GM12878 (cell line): ENCODE results near the gene SPAG16. TPM values are rescaled to one million over a fixed set of nuclear protein-coding genes. Genes with fewer than 3 reads are reported as not detected.

Experiments used
- ATAC-seq: fragments of 200-7000 bp; cut with Tn5 transposase; 3 replicates; pipeline ENCODE4 v1.9.1; 2020; ENCODE audit warnings: mild to moderate bottlenecking, moderate library complexity
- BruUV-seq: library from RNA; stranded (reverse); fragments of 400-500 nt; replicated peaks from 2 replicates; lab custom pipeline; 2021; lab: Mats Ljungman, UMichigan
- CTCF ChIA-PET: fragments of 300-600 bp; sonication (Branson Sonifier 250); formaldehyde crosslinking; extraction: SDS; loops from one replicate; lab custom pipeline; 2021; ENCODE audit warnings: inconsistent platforms; lab: Yijun Ruan, JAX
- POLR2A ChIA-PET: fragments of 350-600 bp; formaldehyde crosslinking; extraction: SDS; loops from one replicate; lab custom pipeline; 2021; ENCODE audit warnings: inconsistent platforms; lab: Charles Lee
- RAD21 ChIA-PET: fragments of 300-600 bp; sonication (Branson Sonifier 250); formaldehyde crosslinking; loops from one replicate; lab custom pipeline; 2023; ENCODE audit warnings: antibody characterized with exemption; ENCODE audit not compliant: unreplicated experiment; lab: Charles Lee
- SMC1A ChIA-PET: fragments of 300-600 bp; sonication (Branson Sonifier 250); formaldehyde crosslinking; loops from one replicate; lab custom pipeline; 2023; ENCODE audit not compliant: unreplicated experiment, uncharacterized antibody; lab: Charles Lee
- DNase-seq: peaks from one replicate; pipeline ENCODE4 v3.0.0-alpha.2; 2011; ENCODE audit warnings: low read depth, low spot score
- FAIRE-seq: peaks from 3 replicates; lab custom pipeline; 2011; peaks lifted over from hg19 to GRCh38; lab: Jason Lieb, UNC
- H2AFZ ChIP-seq: 2 replicates; pipeline ENCODE4 v1.6.0; 2011; ENCODE audit warnings: low read depth, low read length, control low read depth; ENCODE audit not compliant: control insufficient read depth
- H3K27ac ChIP-seq: 2 replicates; pipeline ENCODE4 v1.5.1; 2011; ENCODE audit warnings: control low read depth; ENCODE audit not compliant: control insufficient read depth, insufficient read depth
- H3K27me3 ChIP-seq, 2 experiments: replicated peaks in 1 of 2; 2 replicates each; pipeline versions ENCODE4 v1.6.0 to v1.6.1; 2011; ENCODE audit warnings: low read length in 1 of 2; ENCODE audit not compliant: control insufficient read depth in 2 of 2, insufficient read depth in 2 of 2
- H3K36me3 ChIP-seq, 2 experiments: 2 replicates each; pipeline ENCODE4 v1.5.1; 2011; ENCODE audit warnings: low read length in 1 of 2; ENCODE audit not compliant: control insufficient read depth in 2 of 2, insufficient read depth in 2 of 2
- H3K4me1 ChIP-seq: 2 replicates; pipeline ENCODE4 v1.6.1; 2011; ENCODE audit warnings: mild to moderate bottlenecking, low read length, moderate library complexity, mixed read lengths; ENCODE audit not compliant: control insufficient read depth, insufficient read depth
- H3K4me2 ChIP-seq: 2 replicates; pipeline ENCODE4 v1.6.0; 2011; ENCODE audit warnings: control low read depth; ENCODE audit not compliant: control insufficient read depth, insufficient read depth
- H3K4me3 ChIP-seq: fragments of 200-600 bp; sonication (generic); 2 replicates; pipeline ENCODE4 v1.5.1; 2016
- H3K79me2 ChIP-seq: 2 replicates; pipeline ENCODE4 v1.6.0; 2011; ENCODE audit warnings: low read length; ENCODE audit not compliant: control insufficient read depth, insufficient read depth
- H3K9ac ChIP-seq: 2 replicates; pipeline ENCODE4 v1.8.0; 2011; ENCODE audit warnings: low read length, control low read depth, mixed read lengths; ENCODE audit not compliant: control insufficient read depth, insufficient read depth
- H3K9me3 ChIP-seq: replicated peaks from 3 replicates; pipeline ENCODE4 v1.5.1; 2011; ENCODE audit warnings: mild to moderate bottlenecking, low read length; ENCODE audit not compliant: control insufficient read depth, insufficient read depth
- H4K20me1 ChIP-seq: 2 replicates; pipeline ENCODE4 v1.6.0; 2011; ENCODE audit not compliant: control insufficient read depth, insufficient read depth
- CBFB ChIP-seq: IDR thresholded peaks from 2 replicates; pipeline ENCODE4 v1.6.1; 2016; ENCODE audit warnings: antibody characterized with exemption, low read depth
- CHD4 ChIP-seq: fragments of 200-600 bp; sonication (generic); IDR thresholded peaks from 2 replicates; pipeline ENCODE4 v1.6.1; 2016; ENCODE audit warnings: mild to moderate bottlenecking
- EED ChIP-seq: sonication (generic); IDR thresholded peaks from 2 replicates; pipeline ENCODE4 v1.6.1; 2016; ENCODE audit warnings: antibody characterized with exemption, low read depth
- EGR1 ChIP-seq, 2 experiments: IDR thresholded peaks; 1 replicate in 1 of 2; 2 replicates in 1 of 2; pipeline ENCODE4 v1.6.1; 2011 to 2012; ENCODE audit warnings: low read depth in 2 of 2, low read length in 2 of 2, borderline replicate concordance in 1 of 2, mild to moderate bottlenecking in 1 of 2, moderate library complexity in 1 of 2
- KAT2A ChIP-seq: conservative IDR thresholded peaks from 2 replicates; pipeline ENCODE4 v1.6.1; 2011; ENCODE audit warnings: low read depth, low read length; ENCODE audit not compliant: control insufficient read depth
- MXI1 ChIP-seq: fragments of 150-350 bp; IDR thresholded peaks from 2 replicates; pipeline ENCODE4 v1.6.1; 2011; ENCODE audit warnings: low read depth, mild to moderate bottlenecking, inconsistent platforms, low read length, improper control_type of control experiment
- NR2C1 ChIP-seq: fragments of 450-650 bp; IDR thresholded peaks from 2 replicates; pipeline ENCODE4 v1.6.1; 2017; ENCODE audit warnings: antibody characterized with exemption, mild to moderate bottlenecking, moderate library complexity
- TCF3 ChIP-seq: IDR thresholded peaks from 2 replicates; pipeline ENCODE4 v1.6.1; 2012; ENCODE audit warnings: low read depth, mild to moderate bottlenecking, low read length, borderline replicate concordance; ENCODE audit not compliant: insufficient read depth
- ZNF207 ChIP-seq: fragments of 450-650 bp; IDR thresholded peaks from 2 replicates; pipeline ENCODE4 v1.6.1; 2014; ENCODE audit warnings: antibody characterized with exemption, mild to moderate bottlenecking, borderline replicate concordance
- ZNF384 ChIP-seq: IDR thresholded peaks from 2 replicates; pipeline ENCODE4 v1.6.1; 2012; ENCODE audit warnings: low read depth, mild to moderate bottlenecking, low read length, improper control_type of control experiment, borderline replicate concordance
- WGBS: methylation state at CpG from one replicate; pipeline ENCODE4 v1.1.6; 2016; ENCODE audit warnings: low lambda C conversion rate; ENCODE audit not compliant: insufficient replicate concordance, insufficient coverage; ENCODE audit errors: missing lambda C conversion rate; 5-methylcytosine and 5-hydroxymethylcytosine counted together
- in situ Hi-C: fragments of 300-500 bp; cut with MboI; formaldehyde crosslinking; loops from 9 replicates; pipeline ENCODE4 v1.14.3; 2018; ENCODE audit warnings: mixed read lengths
- intact Hi-C: fragments of 100-400 bp; cut with micrococcal nuclease; formaldehyde crosslinking; loops from one replicate; pipeline ENCODE4 v1.14.2; 2022; ENCODE audit not compliant: unreplicated experiment
- polyA plus RNA-seq, 11 experiments: library from polyadenylated mRNA; depleted of rRNA in 4 of 11; unstranded in 6 of 11; stranded (reverse) in 5 of 11; fragments of >200 nt; fragmentation: Nextera tagmentation in 4 of 11; fragmentation: Illumina TruSeq in 1 of 11; extraction: Ambion mirVana in 4 of 11; extraction: Trizol in 1 of 11; gene quantifications; 1 replicate in 1 of 11; 2 replicates in 10 of 11; pipeline versions ENCODE4 v1.2.1 to v1.2.3, GENCODE V29; 2011 to 2016; ENCODE audit warnings: inconsistent platforms in 2 of 11, missing spikeins in 2 of 11, low read depth in 1 of 11
- total RNA-seq, 4 experiments: library from RNA; depleted of rRNA in 3 of 4; stranded (reverse); fragments of >200 nt in 3 of 4; fragmentation: Illumina TruSeq in 1 of 4; extraction: Trizol in 1 of 4; gene quantifications; 2 replicates each; pipeline versions ENCODE4 v1.2.1 to v1.2.3, GENCODE V29; 2013 to 2021

Gene SPAG16
- total and polyA plus RNA-seq, 10 of the 15 experiments (the other 5 are each of a cell fraction or from before 2014, with no cell fraction given) = 6.0 to 25.0 (median 15.2) TPM

GRCh38 chr2:214180071-214180470 is 895.8 kb downstream of the SPAG16 start:
- in situ Hi-C loops = no loop called here
- intact Hi-C loops = no loop called here
- ATAC-seq = no peak
- Histone ChIP-seq H2AFZ (no peak overlapping the region), H3K4me1 (no peaks in the 10 kb centered on the region), H3K27me3 (no peaks in the 10 kb centered on the region), H3K27ac (no peak overlapping the region), H3K4me3 (no peak overlapping the region), H3K4me2 (no peak overlapping the region), H3K36me3 (no peaks in the 10 kb centered on the region), H3K79me2 (no peaks in the 10 kb centered on the region), H3K9ac (no peak overlapping the region), H4K20me1 (no peaks in the 10 kb centered on the region), H3K9me3 (no peaks in the 10 kb centered on the region)
- FAIRE-seq = no peak
- no peak for TF ChIP-seq NR2C1
- TF ChIP-seq EGR1 (IDR thresholded peaks at IDR 0.05; ENCODE audit: borderline replicate concordance in 1 of 2, low read depth in 2 of 2, low read length in 2 of 2) = no peak
- TF ChIP-seq KAT2A = no peak
- no peak for TF ChIP-seq MXI1
- no peak for TF ChIP-seq ZNF207
- no peak for TF ChIP-seq CHD4
- TF ChIP-seq TCF3 = no peak
- no peak for TF ChIP-seq ZNF384
- no peak for TF ChIP-seq CBFB
- TF ChIP-seq EED = no peak
- WGBS = 40% methylated on average over 1 of the region's 1 CpG
- RAD21 ChIA-PET = no interaction called here
- SMC1A ChIA-PET = no interaction called here
- CTCF ChIA-PET = no interaction called here
- POLR2A ChIA-PET = no interaction called here
- no TSS peak for BruUV-seq
- no peak for DNase-seq
